WTC11 (cell line): Measurements from ENCODE around the gene POLR3H.

ENCODE experiments used
- CREM ChIP-seq: sonication (generic); formaldehyde crosslinking; IDR thresholded peaks from 2 replicates; pipeline ENCODE4 v1.8.1; 2022; ENCODE audit warnings: mild to moderate bottlenecking, missing genetic modification reagents, moderate library complexity
- ESRRA ChIP-seq: sonication (generic); formaldehyde crosslinking; IDR thresholded peaks from 2 replicates; pipeline ENCODE4 v1.8.1; 2022; ENCODE audit warnings: mild to moderate bottlenecking, missing genetic modification reagents, borderline replicate concordance
- NR1H2 ChIP-seq: sonication (generic); formaldehyde crosslinking; IDR thresholded peaks from 2 replicates; pipeline ENCODE4 v1.9.0; 2021; ENCODE audit warnings: mild to moderate bottlenecking, moderate library complexity, missing genetic modification reagents
- SMAD3 ChIP-seq: sonication (generic); formaldehyde crosslinking; IDR thresholded peaks from 2 replicates; pipeline ENCODE4 v1.8.0; 2022; ENCODE audit warnings: missing genetic modification reagents, mild to moderate bottlenecking, borderline replicate concordance
- SP1 ChIP-seq: sonication (generic); formaldehyde crosslinking; conservative IDR thresholded peaks from 2 replicates; pipeline ENCODE4 v1.8.1; 2022; ENCODE audit warnings: missing genetic modification reagents
- TF ChIP-seq, protein P1 (sequence below): sonication (generic); formaldehyde crosslinking; IDR thresholded peaks from 2 replicates; pipeline ENCODE4 v1.8.1; 2023; ENCODE audit warnings: mild to moderate bottlenecking, moderate library complexity, missing genetic modification reagents
- TF ChIP-seq, protein P2 (sequence below): fragments of 200-600 bp; IDR thresholded peaks from 2 replicates; pipeline ENCODE4 v1.8.0; 2022; ENCODE audit warnings: antibody characterized with exemption
- TF ChIP-seq, protein P3 (sequence below): sonication (generic); formaldehyde crosslinking; IDR thresholded peaks from 2 replicates; pipeline ENCODE4 v1.8.0; 2023; ENCODE audit warnings: missing genetic modification reagents
- TF ChIP-seq, protein P4 (sequence below): sonication (generic); formaldehyde crosslinking; IDR thresholded peaks from 2 replicates; pipeline ENCODE4 v1.8.1; 2023; ENCODE audit warnings: mild to moderate bottlenecking, missing genetic modification reagents, moderate library complexity
- TF ChIP-seq, protein P5 (sequence below): sonication (generic); formaldehyde crosslinking; IDR thresholded peaks from 2 replicates; pipeline ENCODE4 v1.8.1; 2022; ENCODE audit warnings: low read depth, missing genetic modification reagents, borderline replicate concordance

DNA sequence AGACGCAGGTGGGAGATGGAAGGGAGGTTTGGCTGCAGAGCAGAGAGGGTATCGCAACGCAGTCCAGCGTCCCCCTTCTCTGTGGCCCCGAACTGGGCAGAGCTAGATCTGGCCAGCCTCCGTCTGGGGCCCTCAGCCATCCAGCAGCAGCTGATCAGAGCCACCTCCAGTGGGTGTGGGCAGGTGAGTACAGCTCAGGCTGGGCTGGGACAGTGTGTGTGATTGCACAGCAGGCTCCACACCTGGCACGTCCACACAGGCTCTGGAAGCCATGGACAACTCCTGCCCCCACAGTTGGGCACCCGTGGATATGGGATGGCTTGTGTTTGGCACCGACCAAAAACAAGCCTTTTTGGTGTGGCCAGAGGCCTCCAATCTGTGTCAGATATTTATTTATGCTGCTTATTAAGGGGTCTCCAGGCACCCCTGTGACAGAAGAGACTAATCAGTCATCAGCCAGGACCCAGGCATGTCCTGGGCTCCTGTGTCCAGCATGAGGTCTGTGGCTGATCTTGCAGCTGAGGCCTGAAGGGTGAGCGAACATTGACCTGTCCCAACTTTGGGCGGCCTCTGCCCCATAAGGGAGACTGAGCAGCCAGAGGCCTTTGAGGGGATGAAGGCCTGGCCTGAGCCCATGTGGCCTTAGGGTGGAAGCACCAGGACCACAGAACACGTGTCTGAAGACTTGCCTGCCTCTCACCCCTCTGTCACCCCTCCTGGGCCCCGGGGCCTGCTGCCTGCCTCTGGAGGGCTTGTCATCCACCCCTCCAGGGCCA is 18.6 kb downstream of the POLR3H start:
- TF ChIP-seq ESRRA (CRISPR knock-in tag) (no peak), CREM (CRISPR knock-in tag) (no peak), SP1 (CRISPR knock-in tag) (no peak), SMAD3 (CRISPR knock-in tag) (no peak), NR1H2 (CRISPR knock-in tag) (no peak)
- TF ChIP-seq, protein P1, sequence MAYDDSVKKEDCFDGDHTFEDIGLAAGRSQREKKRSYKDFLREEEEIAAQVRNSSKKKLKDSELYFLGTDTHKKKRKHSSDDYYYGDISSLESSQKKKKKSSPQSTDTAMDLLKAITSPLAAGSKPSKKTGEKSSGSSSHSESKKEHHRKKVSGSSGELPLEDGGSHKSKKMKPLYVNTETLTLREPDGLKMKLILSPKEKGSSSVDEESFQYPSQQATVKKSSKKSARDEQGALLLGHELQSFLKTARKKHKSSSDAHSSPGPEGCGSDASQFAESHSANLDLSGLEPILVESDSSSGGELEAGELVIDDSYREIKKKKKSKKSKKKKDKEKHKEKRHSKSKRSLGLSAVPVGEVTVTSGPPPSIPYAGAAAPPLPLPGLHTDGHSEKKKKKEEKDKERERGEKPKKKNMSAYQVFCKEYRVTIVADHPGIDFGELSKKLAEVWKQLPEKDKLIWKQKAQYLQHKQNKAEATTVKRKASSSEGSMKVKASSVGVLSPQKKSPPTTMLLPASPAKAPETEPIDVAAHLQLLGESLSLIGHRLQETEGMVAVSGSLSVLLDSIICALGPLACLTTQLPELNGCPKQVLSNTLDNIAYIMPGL (CRISPR knock-in tag): no peak
- TF ChIP-seq, protein P2, sequence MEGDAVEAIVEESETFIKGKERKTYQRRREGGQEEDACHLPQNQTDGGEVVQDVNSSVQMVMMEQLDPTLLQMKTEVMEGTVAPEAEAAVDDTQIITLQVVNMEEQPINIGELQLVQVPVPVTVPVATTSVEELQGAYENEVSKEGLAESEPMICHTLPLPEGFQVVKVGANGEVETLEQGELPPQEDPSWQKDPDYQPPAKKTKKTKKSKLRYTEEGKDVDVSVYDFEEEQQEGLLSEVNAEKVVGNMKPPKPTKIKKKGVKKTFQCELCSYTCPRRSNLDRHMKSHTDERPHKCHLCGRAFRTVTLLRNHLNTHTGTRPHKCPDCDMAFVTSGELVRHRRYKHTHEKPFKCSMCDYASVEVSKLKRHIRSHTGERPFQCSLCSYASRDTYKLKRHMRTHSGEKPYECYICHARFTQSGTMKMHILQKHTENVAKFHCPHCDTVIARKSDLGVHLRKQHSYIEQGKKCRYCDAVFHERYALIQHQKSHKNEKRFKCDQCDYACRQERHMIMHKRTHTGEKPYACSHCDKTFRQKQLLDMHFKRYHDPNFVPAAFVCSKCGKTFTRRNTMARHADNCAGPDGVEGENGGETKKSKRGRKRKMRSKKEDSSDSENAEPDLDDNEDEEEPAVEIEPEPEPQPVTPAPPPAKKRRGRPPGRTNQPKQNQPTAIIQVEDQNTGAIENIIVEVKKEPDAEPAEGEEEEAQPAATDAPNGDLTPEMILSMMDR: no peak
- TF ChIP-seq, protein P3, sequence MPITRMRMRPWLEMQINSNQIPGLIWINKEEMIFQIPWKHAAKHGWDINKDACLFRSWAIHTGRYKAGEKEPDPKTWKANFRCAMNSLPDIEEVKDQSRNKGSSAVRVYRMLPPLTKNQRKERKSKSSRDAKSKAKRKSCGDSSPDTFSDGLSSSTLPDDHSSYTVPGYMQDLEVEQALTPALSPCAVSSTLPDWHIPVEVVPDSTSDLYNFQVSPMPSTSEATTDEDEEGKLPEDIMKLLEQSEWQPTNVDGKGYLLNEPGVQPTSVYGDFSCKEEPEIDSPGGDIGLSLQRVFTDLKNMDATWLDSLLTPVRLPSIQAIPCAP (CRISPR knock-in tag): no peak
- TF ChIP-seq, protein P4, sequence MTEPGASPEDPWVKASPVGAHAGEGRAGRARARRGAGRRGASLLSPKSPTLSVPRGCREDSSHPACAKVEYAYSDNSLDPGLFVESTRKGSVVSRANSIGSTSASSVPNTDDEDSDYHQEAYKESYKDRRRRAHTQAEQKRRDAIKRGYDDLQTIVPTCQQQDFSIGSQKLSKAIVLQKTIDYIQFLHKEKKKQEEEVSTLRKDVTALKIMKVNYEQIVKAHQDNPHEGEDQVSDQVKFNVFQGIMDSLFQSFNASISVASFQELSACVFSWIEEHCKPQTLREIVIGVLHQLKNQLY (CRISPR knock-in tag): no peak
- TF ChIP-seq, protein P5, sequence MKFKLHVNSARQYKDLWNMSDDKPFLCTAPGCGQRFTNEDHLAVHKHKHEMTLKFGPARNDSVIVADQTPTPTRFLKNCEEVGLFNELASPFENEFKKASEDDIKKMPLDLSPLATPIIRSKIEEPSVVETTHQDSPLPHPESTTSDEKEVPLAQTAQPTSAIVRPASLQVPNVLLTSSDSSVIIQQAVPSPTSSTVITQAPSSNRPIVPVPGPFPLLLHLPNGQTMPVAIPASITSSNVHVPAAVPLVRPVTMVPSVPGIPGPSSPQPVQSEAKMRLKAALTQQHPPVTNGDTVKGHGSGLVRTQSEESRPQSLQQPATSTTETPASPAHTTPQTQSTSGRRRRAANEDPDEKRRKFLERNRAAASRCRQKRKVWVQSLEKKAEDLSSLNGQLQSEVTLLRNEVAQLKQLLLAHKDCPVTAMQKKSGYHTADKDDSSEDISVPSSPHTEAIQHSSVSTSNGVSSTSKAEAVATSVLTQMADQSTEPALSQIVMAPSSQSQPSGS (CRISPR knock-in tag): no peak
